SK-N-MC (cell line): ENCODE measurements around the gene NCF4.

Experiments
- DNase-seq: peaks from one replicate; pipeline ENCODE4 v3.0.0-alpha.2; 2011; ENCODE audit warnings: low read depth, low spot score
- H3K27ac ChIP-seq: fragments of 200-600 bp; sonication (generic); 2 replicates; pipeline ENCODE4 v1.5.1; 2016; ENCODE audit warnings: mixed run types
- H3K36me3 ChIP-seq: fragments of 200-600 bp; sonication (generic); 2 replicates; pipeline ENCODE4 v1.6.1; 2017; ENCODE audit warnings: antibody characterized with exemption, low read length, mixed read lengths; ENCODE audit not compliant: insufficient read depth
- H3K4me3 ChIP-seq: fragments of 200-600 bp; sonication (generic); 2 replicates; pipeline ENCODE4 v1.5.1; 2016
- H3K9ac ChIP-seq: fragments of 200-600 bp; sonication (generic); 2 replicates; pipeline ENCODE4 v1.8.0; 2017; ENCODE audit warnings: mixed run types, mixed read lengths; ENCODE audit not compliant: insufficient read length
- H3K9me3 ChIP-seq: fragments of 200-600 bp; sonication (generic); 2 replicates; pipeline ENCODE4 v1.6.1; 2017; ENCODE audit warnings: low read depth, mild to moderate bottlenecking, antibody characterized with exemption, low read length, moderate library complexity, mixed read lengths
- EZH2 ChIP-seq: fragments of 200-600 bp; sonication (generic); IDR thresholded peaks from one replicate; pipeline ENCODE4 v1.6.1; 2017; ENCODE audit warnings: antibody characterized with exemption
- FOXP2 ChIP-seq: optimal IDR thresholded peaks from 2 replicates; pipeline ENCODE3; 2011; ENCODE audit warnings: mild to moderate bottlenecking, moderate library complexity; ENCODE audit not compliant: insufficient read depth; ENCODE audit errors: extremely low read length, control extremely low read depth
- POLR2AphosphoS5 ChIP-seq: IDR thresholded peaks from 2 replicates; pipeline ENCODE4 v1.6.1; 2012; ENCODE audit warnings: mild to moderate bottlenecking, low read depth, low read length, borderline replicate concordance

Gene NCF4

GRCh38 chr22:36819112-36819511 is 41.7 kb upstream of the NCF4 start:
- Histone ChIP-seq H3K4me3 (no peak overlapping the region), H3K9me3 (no peaks in the 10 kb centered on the region), H3K9ac (no peak overlapping the region), H3K36me3 (no peaks in the 10 kb centered on the region), H3K27ac (no peak overlapping the region)
- TF ChIP-seq FOXP2 (no peak), POLR2AphosphoS5 (no peak), EZH2 (no peak)
- DNase-seq: no peak

GRCh38 chr22:36822581-36822980 is 38.2 kb upstream of the NCF4 start:
- TF ChIP-seq FOXP2: no peak
- TF ChIP-seq POLR2AphosphoS5: no peak
- TF ChIP-seq EZH2: no peak
- H3K27ac ChIP-seq: no peak overlapping the region

GRCh38 chr22:36823186-36823839 is 37.5 kb upstream of the NCF4 start:
- no peak overlapping the region for H3K9ac ChIP-seq
- H3K36me3 ChIP-seq: no peaks in the 10 kb centered on the region
- no peaks in the 10 kb centered on the region for H3K9me3 ChIP-seq
- DNase-seq: no peak
- no peak overlapping the region for H3K27ac ChIP-seq
- no peak overlapping the region for H3K4me3 ChIP-seq
- TF ChIP-seq EZH2 (no peak), POLR2AphosphoS5 (no peak)

More at GRCh38 chr22:36822581-36822980, 38.2 kb upstream of the NCF4 start:
- no peaks in the 10 kb centered on the region for H3K9me3 ChIP-seq
- H3K4me3 ChIP-seq: no peak overlapping the region
- no peak overlapping the region for H3K9ac ChIP-seq
- H3K36me3 ChIP-seq: no peaks in the 10 kb centered on the region
- DNase-seq: no peak

GRCh38 chr22:36824655-36825054 is 36.2 kb upstream of the NCF4 start:
- Histone ChIP-seq H3K4me3 (no peak overlapping the region), H3K9ac (no peak overlapping the region), H3K9me3 (no peaks in the 10 kb centered on the region), H3K27ac (no peak overlapping the region), H3K36me3 (no peaks in the 10 kb centered on the region)
- TF ChIP-seq POLR2AphosphoS5: no peak
- no peak for TF ChIP-seq FOXP2
- TF ChIP-seq EZH2: no peak
- DNase-seq: no peak

- Histone ChIP-seq H3K9me3 (no peaks in the 10 kb centered on the region), H3K36me3 (no peaks in the 10 kb centered on the region), H3K9ac (no peak overlapping the region), H3K27ac (no peak overlapping the region), H3K4me3 (no peak overlapping the region)
- TF ChIP-seq FOXP2: no peak
- TF ChIP-seq EZH2: no peak
- no peak for TF ChIP-seq POLR2AphosphoS5
- no peak for DNase-seq
Measured at GRCh38 chr22:36826262-36826661, 34.5 kb upstream of the NCF4 start.

- no peak for DNase-seq
- H3K27ac ChIP-seq: no peak overlapping the region
Measured at GRCh38 chr22:36828815-36829214, 32.0 kb upstream of the NCF4 start.

GRCh38 chr22:36829370-36830002 is 31.3 kb upstream of the NCF4 start:
- TF ChIP-seq POLR2AphosphoS5 (no peak), EZH2 (no peak), FOXP2 (no peak)
- H3K27ac ChIP-seq: no peak overlapping the region

More at GRCh38 chr22:36828815-36829214, 32.0 kb upstream of the NCF4 start:
- Histone ChIP-seq H3K4me3 (no peak overlapping the region), H3K9ac (no peak overlapping the region), H3K36me3 (no peaks in the 10 kb centered on the region), H3K9me3 (no peaks in the 10 kb centered on the region)
- TF ChIP-seq POLR2AphosphoS5: no peak
- no peak for TF ChIP-seq FOXP2
- no peak for TF ChIP-seq EZH2

GRCh38 chr22:36830601-36831000 is 30.2 kb upstream of the NCF4 start:
- H3K36me3 ChIP-seq: no peaks in the 10 kb centered on the region

More at GRCh38 chr22:36829370-36830002, 31.3 kb upstream of the NCF4 start:
- no peaks in the 10 kb centered on the region for H3K36me3 ChIP-seq
- no peak for DNase-seq
- H3K4me3 ChIP-seq: no peak overlapping the region
- no peak overlapping the region for H3K9ac ChIP-seq
- H3K9me3 ChIP-seq: no peaks in the 10 kb centered on the region

More at GRCh38 chr22:36830601-36831000, 30.2 kb upstream of the NCF4 start:
- DNase-seq: no peak
- Histone ChIP-seq H3K9me3 (no peaks in the 10 kb centered on the region), H3K4me3 (no peak overlapping the region), H3K27ac (no peak overlapping the region), H3K9ac (no peak overlapping the region)
- TF ChIP-seq POLR2AphosphoS5 (no peak), EZH2 (no peak), FOXP2 (no peak)
